Smooth muscle cell (in vitro differentiated cells): ENCODE results near the gene DYNLRB1. TPM values are rescaled to one million over a fixed set of nuclear protein-coding genes. Genes with fewer than 3 reads are reported as not detected.
A peak's percentile ranks its signal among the peaks of the same experiment; 100 is the strongest.
"Not testable (repeated sequence)": the region's sequence is repeated elsewhere in the genome, so short reads cannot be mapped to it uniquely, and the experiment has no call there.

Experiments
- DNase-seq: peaks from one replicate; lab custom pipeline; 2025; ENCODE audit not compliant: unreplicated experiment; lab: John Stamatoyannopoulos, UW
- H2AFZ ChIP-seq: fragments of 200-600 bp; sonication (generic); 2 replicates; pipeline ENCODE4 v1.6.0; 2016; ENCODE audit warnings: antibody characterized with exemption, low read depth, mild to moderate bottlenecking
- H3F3A ChIP-seq: fragments of 200-600 bp; sonication (generic); 2 replicates; pipeline ENCODE4 v1.6.0; 2017; ENCODE audit warnings: antibody characterized with exemption, low read depth
- H3K27ac ChIP-seq: fragments of 200-600 bp; sonication (generic); 2 replicates; pipeline ENCODE4 v1.5.1; 2016; ENCODE audit warnings: low read depth, mild to moderate bottlenecking
- H3K27me3 ChIP-seq: fragments of 200-600 bp; sonication (generic); 2 replicates; pipeline ENCODE4 v1.6.1; 2016; ENCODE audit warnings: low read depth, mild to moderate bottlenecking
- H3K36me3 ChIP-seq: fragments of 200-600 bp; sonication (generic); 2 replicates; pipeline ENCODE4 v1.5.1; 2016; ENCODE audit warnings: low read depth
- H3K4me1 ChIP-seq: fragments of 200-600 bp; sonication (generic); 2 replicates; pipeline ENCODE4 v1.5.1; 2016; ENCODE audit warnings: low read depth
- H3K4me2 ChIP-seq: fragments of 200-600 bp; sonication (generic); 2 replicates; pipeline ENCODE4 v1.6.0; 2016; ENCODE audit warnings: mild to moderate bottlenecking
- H3K4me3 ChIP-seq: fragments of 200-600 bp; sonication (generic); 2 replicates; pipeline ENCODE4 v1.5.1; 2016; ENCODE audit warnings: mild to moderate bottlenecking
- H3K79me2 ChIP-seq: fragments of 200-600 bp; sonication (generic); 2 replicates; pipeline ENCODE4 v1.6.0; 2016; ENCODE audit warnings: low read depth, mild to moderate bottlenecking
- H3K9ac ChIP-seq: fragments of 200-600 bp; sonication (generic); 2 replicates; pipeline ENCODE4 v1.6.0; 2016; ENCODE audit warnings: low read depth
- H3K9me3 ChIP-seq: fragments of 200-600 bp; sonication (generic); replicated peaks from 2 replicates; pipeline ENCODE4 v1.5.1; 2016; ENCODE audit warnings: low read depth
- H4K20me1 ChIP-seq: fragments of 200-600 bp; sonication (generic); 2 replicates; pipeline ENCODE4 v1.6.0; 2016; ENCODE audit warnings: low read depth
- WGBS: methylation state at CpG from one replicate; pipeline ENCODE4 v1.1.7; 2016; ENCODE audit warnings: low lambda C conversion rate; 5-methylcytosine and 5-hydroxymethylcytosine counted together
- polyA plus RNA-seq: library from polyadenylated mRNA; unstranded; fragments of >200 nt; fragmentation: Nextera tagmentation; extraction: Ambion mirVana; gene quantifications from 2 replicates; pipeline ENCODE4 v1.2.1, GENCODE V29; 2016
- total RNA-seq: library from RNA; depleted of rRNA; stranded (reverse); fragments of >200 nt; gene quantifications from 2 replicates; pipeline ENCODE4 v1.2.3, GENCODE V29; 2014
- TF ChIP-seq, protein P1 (sequence below): fragments of 200-600 bp; sonication (generic); IDR thresholded peaks from 2 replicates; pipeline ENCODE4 v1.5.1; 2017; ENCODE audit warnings: borderline replicate concordance, mild to moderate bottlenecking, antibody characterized with exemption; ENCODE audit not compliant: insufficient read depth, poor library complexity, severe bottlenecking

The DYNLRB1 gene
- total and polyA plus RNA-seq, 2 experiments from 2014 or later: 202 to 224 TPM

DNA sequence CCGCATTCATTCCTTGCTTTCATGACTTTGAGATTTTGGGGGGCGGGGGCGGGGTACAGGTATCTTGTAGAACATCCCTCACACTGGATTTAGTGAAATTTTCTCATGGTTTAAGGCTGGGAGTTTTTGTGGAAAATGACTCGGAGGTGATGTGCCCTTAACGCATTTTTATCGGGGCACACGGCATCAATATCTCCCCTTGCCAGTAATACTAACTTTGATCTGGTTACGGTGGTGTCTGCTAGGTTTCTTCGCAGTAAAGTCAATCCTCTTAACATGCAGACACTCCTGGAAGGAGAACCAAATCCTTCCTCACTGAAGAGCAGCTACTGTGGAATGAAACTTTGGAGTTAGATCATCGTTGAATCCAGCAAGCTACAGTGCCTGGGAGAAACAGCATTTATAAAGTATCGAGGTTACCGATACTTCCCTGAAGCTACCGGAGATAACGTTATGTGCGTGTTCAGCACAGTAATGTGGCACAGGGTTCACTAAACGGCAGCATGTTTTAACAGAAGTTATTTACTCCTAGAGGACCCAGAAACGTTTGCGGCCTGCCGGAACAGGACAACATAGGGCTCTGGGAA, 1.2 kb upstream of the DYNLRB1 start:
- H3K4me1 ChIP-seq: peaks cover 15% of the 10 kb centered on the region
- H3K9ac ChIP-seq: peak overlapping the region; percentile 85
- H4K20me1 ChIP-seq: peaks cover 25% of the 10 kb centered on the region
- WGBS: 39% methylated on average over 19 of the region's 19 CpGs
- H3K9me3 ChIP-seq: no peaks in the 10 kb centered on the region
- DNase-seq: no peak
- no peaks in the 10 kb centered on the region for H3K27me3 ChIP-seq
- peak overlapping the region; percentile 62 for H3K4me3 ChIP-seq
- H2AFZ ChIP-seq: no peak overlapping the region
- H3F3A ChIP-seq: peaks cover 24% of the 10 kb centered on the region
- no peaks in the 10 kb centered on the region for H3K36me3 ChIP-seq
- H3K4me2 ChIP-seq: peak overlapping the region; percentile 94
- peak overlapping the region; percentile 85 for H3K27ac ChIP-seq
- peaks cover 35% of the 10 kb centered on the region for H3K79me2 ChIP-seq
- TF ChIP-seq, protein P1, sequence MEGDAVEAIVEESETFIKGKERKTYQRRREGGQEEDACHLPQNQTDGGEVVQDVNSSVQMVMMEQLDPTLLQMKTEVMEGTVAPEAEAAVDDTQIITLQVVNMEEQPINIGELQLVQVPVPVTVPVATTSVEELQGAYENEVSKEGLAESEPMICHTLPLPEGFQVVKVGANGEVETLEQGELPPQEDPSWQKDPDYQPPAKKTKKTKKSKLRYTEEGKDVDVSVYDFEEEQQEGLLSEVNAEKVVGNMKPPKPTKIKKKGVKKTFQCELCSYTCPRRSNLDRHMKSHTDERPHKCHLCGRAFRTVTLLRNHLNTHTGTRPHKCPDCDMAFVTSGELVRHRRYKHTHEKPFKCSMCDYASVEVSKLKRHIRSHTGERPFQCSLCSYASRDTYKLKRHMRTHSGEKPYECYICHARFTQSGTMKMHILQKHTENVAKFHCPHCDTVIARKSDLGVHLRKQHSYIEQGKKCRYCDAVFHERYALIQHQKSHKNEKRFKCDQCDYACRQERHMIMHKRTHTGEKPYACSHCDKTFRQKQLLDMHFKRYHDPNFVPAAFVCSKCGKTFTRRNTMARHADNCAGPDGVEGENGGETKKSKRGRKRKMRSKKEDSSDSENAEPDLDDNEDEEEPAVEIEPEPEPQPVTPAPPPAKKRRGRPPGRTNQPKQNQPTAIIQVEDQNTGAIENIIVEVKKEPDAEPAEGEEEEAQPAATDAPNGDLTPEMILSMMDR: no peak

DNA sequence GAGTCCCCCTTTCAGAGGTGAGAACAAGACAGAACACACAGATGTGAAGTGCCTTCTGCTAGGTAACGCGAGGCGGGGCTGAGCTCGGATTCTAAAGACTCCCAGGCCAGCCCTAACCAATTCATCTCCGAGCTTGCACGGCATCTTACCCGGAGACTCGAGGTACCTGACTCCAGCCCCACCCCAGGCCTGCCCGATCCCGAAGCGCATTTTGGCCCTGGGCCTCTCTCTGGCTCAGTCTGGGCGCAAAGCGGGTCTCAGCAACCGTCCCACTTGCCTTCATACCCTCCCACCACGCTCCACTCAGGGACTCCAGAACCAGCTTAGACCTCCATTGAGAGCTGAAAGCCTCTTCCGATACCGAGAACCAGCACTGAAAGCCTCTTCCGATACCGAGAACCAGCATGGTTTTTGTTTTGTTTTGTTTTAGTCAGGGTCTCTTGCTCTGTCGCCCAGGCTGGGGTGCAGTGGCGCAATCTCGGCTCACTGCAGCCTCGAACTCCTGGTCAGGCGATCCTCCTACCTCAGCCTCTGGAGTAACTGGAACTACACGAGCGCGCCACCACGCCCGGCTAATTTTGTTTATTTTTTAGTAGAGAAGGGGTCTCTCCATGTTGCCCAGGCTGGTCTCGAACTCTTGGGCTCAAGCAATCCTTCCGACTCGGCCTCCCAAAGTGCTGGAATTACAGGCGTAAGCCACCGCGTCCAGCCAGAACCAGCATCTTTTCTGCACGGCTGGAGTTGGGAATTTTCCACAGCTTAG, 557 bp upstream of the DYNLRB1 start:
- Histone ChIP-seq H3K4me1 (peaks cover 15% of the 10 kb centered on the region), H2AFZ (no peak overlapping the region), H3F3A (peaks cover 18% of the 10 kb centered on the region), H3K79me2 (peaks cover 41% of the 10 kb centered on the region), H3K9ac (peak overlapping the region; percentile 85), H3K9me3 (no peaks in the 10 kb centered on the region), H3K4me2 (peak overlapping the region; percentile 94), H4K20me1 (peaks cover 31% of the 10 kb centered on the region), H3K4me3 (peak overlapping the region; percentile 62), H3K36me3 (no peaks in the 10 kb centered on the region), H3K27ac (peak overlapping the region; percentile 85), H3K27me3 (no peaks in the 10 kb centered on the region)
- 7% methylated on average over 35 of the region's 36 CpGs for WGBS
- TF ChIP-seq, protein P1: no peak
- no peak for DNase-seq

DNA sequence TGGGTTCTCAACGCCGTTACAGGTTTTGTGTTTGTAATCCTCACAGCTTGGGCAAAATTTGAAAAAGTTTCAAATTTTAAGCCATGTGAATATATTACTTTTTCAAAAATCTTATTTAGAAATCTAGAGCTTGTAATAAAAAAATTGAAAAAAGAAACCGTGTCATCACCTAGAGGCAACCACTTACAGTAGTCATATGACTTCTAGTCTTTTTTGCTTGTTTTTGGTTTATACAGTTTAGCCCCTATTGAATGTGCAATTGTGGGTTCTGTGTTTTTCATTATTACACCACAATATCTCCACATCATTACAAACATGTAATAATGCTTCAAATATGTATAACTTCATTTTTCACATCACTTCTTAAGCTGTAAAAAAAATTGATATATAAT, 888 bp downstream of the DYNLRB1 start:
- Histone ChIP-seq H3K27me3 (no peaks in the 10 kb centered on the region), H3K36me3 (no peaks in the 10 kb centered on the region), H3K4me1 (peaks cover 15% of the 10 kb centered on the region), H2AFZ (no peak overlapping the region), H3F3A (peaks cover 15% of the 10 kb centered on the region), H3K4me2 (peak overlapping the region; percentile 94), H3K9me3 (no peaks in the 10 kb centered on the region), H4K20me1 (peaks cover 45% of the 10 kb centered on the region), H3K9ac (peak overlapping the region; percentile 85), H3K4me3 (peak overlapping the region; percentile 62), H3K79me2 (peaks cover 55% of the 10 kb centered on the region), H3K27ac (peak overlapping the region; percentile 85)
- no peak for DNase-seq
- TF ChIP-seq, protein P1: no peak
- 1% methylated on average over 3 of the region's 3 CpGs for WGBS

DNA sequence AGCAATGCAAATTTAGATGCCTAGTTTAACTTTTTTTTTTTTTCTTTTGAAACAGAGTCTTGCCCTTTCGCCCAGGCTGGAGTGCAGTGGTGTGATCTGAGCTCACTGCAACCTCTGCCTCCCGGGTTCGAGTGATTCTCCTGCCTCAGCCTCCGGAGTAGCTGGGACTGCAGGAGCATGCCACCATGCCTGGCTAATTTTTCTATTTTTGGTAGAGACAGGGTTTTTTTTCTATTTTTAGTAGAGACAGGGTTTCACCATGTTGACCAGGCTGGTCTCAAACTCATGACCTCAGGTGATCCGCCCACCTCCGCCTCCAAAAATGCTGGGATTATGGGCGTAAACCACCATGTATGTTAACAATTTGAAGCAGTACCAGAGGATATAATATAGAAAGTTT, 2.6 kb downstream of the DYNLRB1 start:
- not testable (repeated sequence) for H3K4me3 ChIP-seq, H3K27me3 ChIP-seq, H3K36me3 ChIP-seq, H3K27ac ChIP-seq, H3K4me2 ChIP-seq, DNase-seq, H3K9ac ChIP-seq, H3K9me3 ChIP-seq, H2AFZ ChIP-seq
- H3K79me2 ChIP-seq: peaks cover 73% of the 10 kb centered on the region
- H3K4me1 ChIP-seq: peaks cover 15% of the 10 kb centered on the region
- H4K20me1 ChIP-seq: peaks cover 63% of the 10 kb centered on the region
- H3F3A ChIP-seq: peaks cover 15% of the 10 kb centered on the region
- 94% methylated on average over 7 of the region's 7 CpGs for WGBS

DNA sequence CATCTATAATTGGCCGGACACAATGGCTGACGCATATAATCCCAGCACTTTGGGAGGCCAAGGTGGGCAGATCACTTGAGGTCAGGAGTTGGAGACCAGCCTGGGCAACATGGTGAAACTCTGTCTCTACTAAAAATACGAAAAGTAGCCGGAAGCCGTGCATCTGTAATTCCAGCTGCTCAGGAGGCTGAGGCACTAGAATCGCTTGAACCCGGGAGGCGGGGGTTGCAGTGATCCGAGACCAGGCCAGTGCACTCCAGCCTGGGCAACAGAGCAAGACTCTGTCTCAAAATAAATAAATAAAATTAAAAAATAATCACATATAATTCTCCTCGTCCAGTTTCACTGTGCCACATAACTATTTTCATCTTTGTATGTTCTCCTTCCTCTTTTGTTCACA, 3.6 kb downstream of the DYNLRB1 start:
- DNase-seq, H2AFZ ChIP-seq, H3K4me1 ChIP-seq, H3K9ac ChIP-seq, H3K27ac ChIP-seq, H3K9me3 ChIP-seq, H3K4me3 ChIP-seq, H3K36me3 ChIP-seq, H3K27me3 ChIP-seq, H3K4me2 ChIP-seq: not testable (repeated sequence)
- peaks cover 82% of the 10 kb centered on the region for H3K79me2 ChIP-seq
- H3F3A ChIP-seq: peaks cover 16% of the 10 kb centered on the region
- peaks cover 72% of the 10 kb centered on the region for H4K20me1 ChIP-seq
- WGBS: 95% methylated on average over 10 of the region's 10 CpGs
